Pancreas (tissue), 10 donors: ENCODE results near the gene ATP8A2. TPM values are rescaled to one million over a fixed set of nuclear protein-coding genes. Genes with fewer than 3 reads are reported as not detected.

Experiments
- ATAC-seq, 4 donors: fragments of 200-7000 bp; cut with Tn5 transposase; one replicate each; pipeline versions ENCODE4 v1.8.0 to v1.9.1; 2020; ENCODE audit warnings: mild to moderate bottlenecking in 4 of 4, moderate library complexity in 4 of 4
- DNase-seq, 6 donors: peaks; one replicate each; pipeline ENCODE4 v3.0.0-alpha.2; 2020
- FAIRE-seq: peaks from 2 replicates; lab custom pipeline; 2012; peaks lifted over from hg19 to GRCh38; lab: Jason Lieb, UNC
- H3K27ac ChIP-seq, 4 donors: fragments of 200-600 bp; sonication (generic); 1 replicate in 3 of 4; 2 replicates in 1 of 4; pipeline versions ENCODE4 v1.5.0 to v1.8.0; 2020
- H3K27me3 ChIP-seq, 4 donors: fragments of 200-600 bp; one replicate each; pipeline ENCODE4 v1.8.0; 2021
- H3K36me3 ChIP-seq, 3 donors: fragments of 200-600 bp; sonication (generic) in 1 of 3; one replicate each; pipeline versions ENCODE4 v1.5.0 to v1.8.0; 2020 to 2021
- H3K4me1 ChIP-seq, 3 donors: fragments of 200-600 bp; one replicate each; pipeline ENCODE4 v1.8.0; 2021
- H3K4me3 ChIP-seq, 4 donors: fragments of 200-600 bp; sonication (generic) in 2 of 4; one replicate each; pipeline versions ENCODE4 v1.5.0 to v1.8.0; 2020 to 2021
- H3K9me3 ChIP-seq, 4 donors: fragments of 200-600 bp; one replicate each; pipeline ENCODE4 v1.8.0; 2021
- CTCF ChIP-seq, 4 donors: fragments of 200-600 bp; sonication (generic) in 3 of 4; IDR thresholded peaks; one replicate each; pipeline versions ENCODE4 v1.5.0 to v1.8.0; 2021; ENCODE audit warnings: antibody characterized with exemption in 4 of 4
- WGBS, 2 donors: extraction: QIAGEN DNeasy Blood & Tissue Kit; methylation state at CpG; one replicate each; pipeline ENCODE4 v1.1.7; 2013; 5-methylcytosine and 5-hydroxymethylcytosine counted together
- intact Hi-C, 3 donors: fragments of 100-400 bp; cut with DNase I; formaldehyde crosslinking; loops; one replicate each; pipeline versions ENCODE4 v1.11.1 to v1.14.2; 2022
- polyA plus RNA-seq, 2 donors: library from polyadenylated mRNA; stranded (reverse); fragments of 200-250 nt; gene quantifications; one replicate each; pipeline ENCODE4 v1.2.3, GENCODE V29; 2013
- total RNA-seq, 6 donors: library from RNA; stranded (reverse); fragmentation: NEBNext Ultra II Directional in 4 of 6; extraction: Animal tissue kit (Norgen Biotek cat#: 25700) in 4 of 6; gene quantifications; one replicate each; pipeline versions ENCODE4 v1.2.1 to v1.2.4, GENCODE V29; 2021 to 2023
- donor health status: healthy with polysubstance abuse.
- donor health status: DM: no; HTN: no; CAD: no; lungs with moderate emphysema.
- donor health status: DM: no; HTN: no; CAD: no.
- donor health status: control.
- donor health status: control.
- donor health status: Bipolar disorder and iron deficiency.
- donor health status: DM: yes; HTN: yes; CAD: no.
- donor health status: DM: no; HTN: no; CAD: no.
- donor health status: DM: no; HTN: no; CAD: no.
- donor health status: DM: yes; HTN: yes; CAD: no.

ATP8A2 gene
- total and polyA plus RNA-seq, 8 donors = 0.04 to 0.28 (median 0.14) TPM

- Histone ChIP-seq H3K4me1 (no peaks in the 10 kb centered on the region), H3K27ac (no peak overlapping the region), H3K4me3 (no peak overlapping the region), H3K27me3 (no peaks in the 10 kb centered on the region), H3K9me3 (no peaks in the 10 kb centered on the region), H3K36me3 (no peaks in the 10 kb centered on the region)
- intact Hi-C loops = no loop called here
- WGBS, 2 donors = 44 to 45% methylated on average over 5 of the region's 5 CpGs
- ATAC-seq (no peak), FAIRE-seq (no peak), DNase-seq (no peak)
- TF ChIP-seq CTCF (IDR thresholded peaks at IDR 0.05) = no peak
Measured at GRCh38 chr13:25923217-25924085, 551.7 kb downstream of the ATP8A2 start.

GRCh38 chr13:25927363-25927762, 555.6 kb downstream of the ATP8A2 start:
- 64 to 67% methylated on average over 6 of the region's 6 CpGs for WGBS, 2 donors
- no peaks in the 10 kb centered on the region for H3K27me3 ChIP-seq
- no peaks in the 10 kb centered on the region for H3K36me3 ChIP-seq
- no peak for DNase-seq
- no peaks in the 10 kb centered on the region for H3K9me3 ChIP-seq
- H3K27ac ChIP-seq = no peak overlapping the region
- TF ChIP-seq CTCF (IDR thresholded peaks at IDR 0.05) = no peak
- no peak for ATAC-seq
- H3K4me3 ChIP-seq = no peak overlapping the region
- no peaks in the 10 kb centered on the region for H3K4me1 ChIP-seq
- intact Hi-C loops = no loop called here
- FAIRE-seq = no peak

- TF ChIP-seq CTCF (IDR thresholded peaks at IDR 0.05) = no peak
- Histone ChIP-seq H3K27ac (no peak overlapping the region), H3K4me1 (no peaks in the 10 kb centered on the region), H3K27me3 (no peaks in the 10 kb centered on the region), H3K36me3 (no peaks in the 10 kb centered on the region), H3K4me3 (no peak overlapping the region), H3K9me3 (no peaks in the 10 kb centered on the region)
- WGBS, 2 donors = 66 to 70% methylated on average over 2 of the region's 2 CpGs
- DNase-seq (no peak), FAIRE-seq (no peak), ATAC-seq (no peak)
- intact Hi-C loops = no loop called here
Measured at GRCh38 chr13:25927932-25928331, 556.2 kb downstream of the ATP8A2 start.

- no peak for TF ChIP-seq CTCF (IDR thresholded peaks at IDR 0.05)
- H3K4me3 ChIP-seq = no peak overlapping the region
- H3K4me1 ChIP-seq = no peaks in the 10 kb centered on the region
- intact Hi-C loops = no loop called here
- no peak overlapping the region for H3K27ac ChIP-seq
- H3K27me3 ChIP-seq = no peaks in the 10 kb centered on the region
- no peaks in the 10 kb centered on the region for H3K36me3 ChIP-seq
- DNase-seq = no peak
- no peak for ATAC-seq
- no peaks in the 10 kb centered on the region for H3K9me3 ChIP-seq
- WGBS, 2 donors = 64 to 82% methylated on average over 12 of the region's 12 CpGs
- FAIRE-seq = no peak
Measured at GRCh38 chr13:25928941-25929505, 557.2 kb downstream of the ATP8A2 start.

GRCh38 chr13:25929816-25930215, 558.0 kb downstream of the ATP8A2 start:
- Histone ChIP-seq H3K9me3 (no peaks in the 10 kb centered on the region), H3K4me3 (no peak overlapping the region), H3K4me1 (no peaks in the 10 kb centered on the region), H3K36me3 (no peaks in the 10 kb centered on the region), H3K27ac (no peak overlapping the region), H3K27me3 (no peaks in the 10 kb centered on the region)
- DNase-seq (no peak), ATAC-seq (no peak), FAIRE-seq (no peak)
- no peak for TF ChIP-seq CTCF (IDR thresholded peaks at IDR 0.05)
- intact Hi-C loops = no loop called here
- 52 to 65% methylated on average over 7 of the region's 7 CpGs for WGBS, 2 donors
